Spinal cord (tissue), 10 donors: ENCODE data around the gene EPHB2. TPM values are rescaled to one million over a fixed set of nuclear protein-coding genes. Genes with fewer than 3 reads are reported as not detected.

Source experiments
- DNase-seq, 6 donors: peaks; one replicate each; pipeline versions ENCODE4 v3.0.0 to v3.0.0-alpha.2; 2013 to 2015; ENCODE audit warnings: low spot score in 6 of 6, low read depth in 4 of 6
- H3K27ac ChIP-seq: one replicate; pipeline ENCODE4 v1.5.1; 2013; ENCODE audit warnings: low read depth, low read length, control low read depth
- H3K27me3 ChIP-seq: one replicate; pipeline ENCODE4 v1.6.1; 2013; ENCODE audit warnings: low read length; ENCODE audit not compliant: control insufficient read depth, insufficient read depth
- H3K36me3 ChIP-seq: one replicate; pipeline ENCODE4 v1.6.1; 2013; ENCODE audit warnings: low read length; ENCODE audit not compliant: control insufficient read depth, insufficient read depth
- H3K4me1 ChIP-seq: one replicate; pipeline ENCODE4 v1.6.1; 2013; ENCODE audit warnings: low read length; ENCODE audit not compliant: control insufficient read depth, insufficient read depth
- H3K4me3 ChIP-seq: one replicate; pipeline ENCODE4 v1.5.1; 2013; ENCODE audit warnings: low read depth, low read length, control low read depth
- H3K9me3 ChIP-seq: one replicate; pipeline ENCODE4 v1.6.1; 2013; ENCODE audit warnings: low read length; ENCODE audit not compliant: control insufficient read depth, insufficient read depth
- WGBS: methylation state at CpG from one replicate; pipeline ENCODE4 v1.1.5; 2013; ENCODE audit warnings: missing lambda C conversion rate; ENCODE audit not compliant: insufficient coverage; 5-methylcytosine and 5-hydroxymethylcytosine counted together
- polyA plus RNA-seq, 2 donors: library from polyadenylated mRNA; unstranded; fragments of 120-200 nt; gene quantifications; one replicate each; pipeline ENCODE4 v1.2.1, GENCODE V29; 2013; ENCODE audit not compliant: insufficient read length in 2 of 2
- small RNA-seq: library from RNA; depleted of rRNA; stranded (forward); fragments of <200 nt; gene quantifications from one replicate; pipeline ENCODE3, GENCODE V24; 2014; ENCODE audit warnings: low replicate concordance
- total RNA-seq, 2 donors: library from RNA; depleted of rRNA in 1 of 2; stranded (reverse); fragments of 120-200 nt in 1 of 2; fragments of >200 nt in 1 of 2; gene quantifications; one replicate each; pipeline versions ENCODE4 v1.2.3 to v1.2.4, GENCODE V29; 2013 to 2014
- donor health status: healthy.

The EPHB2 gene
- total and polyA plus RNA-seq, 4 donors = 22.2 to 44.4 (median 33.3) TPM

- H3K36me3 ChIP-seq = no peaks in the 10 kb centered on the region
- no peaks in the 10 kb centered on the region for H3K27me3 ChIP-seq
- H3K4me1 ChIP-seq = no peaks in the 10 kb centered on the region
- no peak overlapping the region for H3K4me3 ChIP-seq
- H3K27ac ChIP-seq = no peak overlapping the region
- no peak for DNase-seq
- H3K9me3 ChIP-seq = no peaks in the 10 kb centered on the region
- 88% methylated on average over 9 of the region's 10 CpGs for WGBS
These were observed 252.5 kb downstream of the EPHB2 start for GRCh38 chr1:22963044-22963677.

- no peak for DNase-seq
- 92% methylated on average over 2 of the region's 5 CpGs for WGBS
- H3K27me3 ChIP-seq = peaks cover 4% of the 10 kb centered on the region
- no peaks in the 10 kb centered on the region for H3K9me3 ChIP-seq
- peaks cover 5% of the 10 kb centered on the region for H3K4me1 ChIP-seq
- no peak overlapping the region for H3K4me3 ChIP-seq
- no peak overlapping the region for H3K27ac ChIP-seq
- no peaks in the 10 kb centered on the region for H3K36me3 ChIP-seq
These were observed 255.7 kb downstream of the EPHB2 start for GRCh38 chr1:22966309-22966708.

- Histone ChIP-seq H3K9me3 (no peaks in the 10 kb centered on the region), H3K27me3 (peaks cover 9% of the 10 kb centered on the region), H3K27ac (no peak overlapping the region), H3K4me3 (no peak overlapping the region), H3K4me1 (peaks cover 10% of the 10 kb centered on the region), H3K36me3 (no peaks in the 10 kb centered on the region)
- no peak for DNase-seq
- WGBS = no CpG with 5 or more reads among the region's 2 CpGs
These were observed 257.2 kb downstream of the EPHB2 start for GRCh38 chr1:22967833-22968232.

- Histone ChIP-seq H3K4me1 (peaks cover 10% of the 10 kb centered on the region), H3K9me3 (no peaks in the 10 kb centered on the region), H3K27me3 (peaks cover 9% of the 10 kb centered on the region), H3K4me3 (no peak overlapping the region), H3K36me3 (no peaks in the 10 kb centered on the region), H3K27ac (no peak overlapping the region)
- WGBS = 8% methylated on average over 5 of the region's 5 CpGs
- peak; percentile 52 to 94 (median 70) for DNase-seq
These were observed 258.7 kb downstream of the EPHB2 start for GRCh38 chr1:22969304-22969709.

- H3K27me3 ChIP-seq = peaks cover 9% of the 10 kb centered on the region
- no peak overlapping the region for H3K27ac ChIP-seq
- peaks cover 10% of the 10 kb centered on the region for H3K4me1 ChIP-seq
- no peaks in the 10 kb centered on the region for H3K9me3 ChIP-seq
- no peak overlapping the region for H3K4me3 ChIP-seq
- H3K36me3 ChIP-seq = no peaks in the 10 kb centered on the region
- DNase-seq = no peak
- 100% methylated on average over 1 of the region's 2 CpGs for WGBS
These were observed 259.5 kb downstream of the EPHB2 start for GRCh38 chr1:22970096-22970495.

Small RNAs within 50 kb of the gene (small RNA-seq; reads per million reads assigned to genes)
- not detected for gene MIR4253
- gene MIR4684 = not detected

Other genes with a start within 250 kb of the EPHB2 start
- 1 to 10 TPM; 1.8 to 4.6 TPM for gene EPHA8, start 147.3 kb upstream of the EPHB2 start, total RNA-seq
- gene EPHA8, start 147.3 kb upstream of the EPHB2 start, polyA plus RNA-seq = 10 to 100 TPM; 13.4 to 17.1 TPM
- 10 to 100 TPM; 48.2 to 66.2 TPM for gene C1QA, start 74.2 kb upstream of the EPHB2 start, total RNA-seq
- 10 to 100 TPM; 23.3 to 24.8 TPM for gene C1QA, start 74.2 kb upstream of the EPHB2 start, polyA plus RNA-seq
- gene C1QC, start 67.2 kb upstream of the EPHB2 start, total RNA-seq = 10 to 100 TPM; 35.3 to 39.7 TPM
- gene C1QC, start 67.2 kb upstream of the EPHB2 start, polyA plus RNA-seq = 10 to 100 TPM; 49.2 to 64.7 TPM
- 10 to 100 TPM; 39.1 to 44.5 TPM for gene C1QB, start 57.6 kb upstream of the EPHB2 start, total RNA-seq
- 10 to 100 TPM; 28.6 to 42.7 TPM for gene C1QB, start 57.6 kb upstream of the EPHB2 start, polyA plus RNA-seq